ENCODE measurements around the gene MARK4. TPM values are rescaled to one million over a fixed set of nuclear protein-coding genes. Genes with fewer than 3 reads are reported as not detected.

The MARK4 gene
- total RNA-seq, 1 donor from 2014 or later: 32.0 TPM

Other genes starting within 250 kb of the MARK4 start
- 16.9 TPM for gene RELB, start 249.8 kb upstream of the MARK4 start, total RNA-seq
- 128 TPM for gene CLASRP, start 212.2 kb upstream of the MARK4 start, total RNA-seq
- 5.1 TPM for gene ZNF296, start 174.8 kb upstream of the MARK4 start, total RNA-seq
- gene GEMIN7, start 172.0 kb upstream of the MARK4 start, total RNA-seq: 19.9 TPM
- gene PPP1R37, start 158.1 kb upstream of the MARK4 start, total RNA-seq: 89.3 TPM
- 0.60 TPM for gene NKPD1, start 90.3 kb upstream of the MARK4 start, total RNA-seq
- gene TRAPPC6A, start 73.0 kb upstream of the MARK4 start, total RNA-seq: 37.7 TPM
- gene BLOC1S3, start 72.5 kb upstream of the MARK4 start, total RNA-seq: 15.0 TPM
- 7.2 TPM for gene EXOC3L2, start 5.9 kb upstream of the MARK4 start, total RNA-seq
- gene CKM, start 71.6 kb downstream of the MARK4 start, total RNA-seq: 2.8 TPM
- 1.3 TPM for gene KLC3, start 89.5 kb downstream of the MARK4 start, total RNA-seq
- gene ERCC2, start 119.3 kb downstream of the MARK4 start, total RNA-seq: 26.1 TPM
- gene PPP1R13L, start 153.8 kb downstream of the MARK4 start, total RNA-seq: 108 TPM
- 6.9 TPM for gene POLR1G, start 155.4 kb downstream of the MARK4 start, total RNA-seq
- gene ERCC1, start 172.6 kb downstream of the MARK4 start, total RNA-seq: 78.3 TPM
- 1.5 TPM for gene FOSB, start 216.7 kb downstream of the MARK4 start, total RNA-seq
- 5.8 TPM for gene RTN2, start 245.8 kb downstream of the MARK4 start, total RNA-seq
- gene PPM1N, start 247.2 kb downstream of the MARK4 start, total RNA-seq: 1.4 TPM

Data from ureter (tissue), 1 donor.